Right atrium auricular region (tissue), 2 donors: ENCODE data around the gene HCFC1. TPM values are rescaled to one million over a fixed set of nuclear protein-coding genes. Genes with fewer than 3 reads are reported as not detected.

Experiments
- DNase-seq: peaks from one replicate; pipeline ENCODE4 v3.0.0-alpha.2; 2019; ENCODE audit warnings: low spot score
- H3K27ac ChIP-seq, 2 donors: fragments of 200-600 bp; sonication (generic); 1 replicate in 1 of 2; 2 replicates in 1 of 2; pipeline ENCODE4 v1.5.1; 2016 to 2019
- H3K27me3 ChIP-seq, 2 donors: fragments of 200-600 bp; sonication (generic); one replicate each; pipeline versions ENCODE4 v1.5.1 to v1.6.0; 2017 to 2019
- H3K36me3 ChIP-seq: fragments of 200-600 bp; sonication (generic); one replicate; pipeline ENCODE4 v1.5.1; 2016
- H3K4me1 ChIP-seq, 2 donors: fragments of 200-600 bp; sonication (generic); one replicate each; pipeline versions ENCODE4 v1.5.1 to v1.6.0; 2017 to 2019
- H3K4me3 ChIP-seq, 2 donors: fragments of 200-600 bp; sonication (generic); 1 replicate in 1 of 2; 2 replicates in 1 of 2; pipeline ENCODE4 v1.5.1; 2017 to 2019; ENCODE audit warnings: mild to moderate bottlenecking in 1 of 2, moderate library complexity in 1 of 2
- H3K9me3 ChIP-seq, 2 donors: fragments of 200-600 bp; sonication (generic); one replicate each; pipeline ENCODE4 v1.5.1; 2019
- CTCF ChIP-seq, 2 donors: fragments of 200-600 bp; sonication (generic); IDR thresholded peaks; one replicate each; pipeline ENCODE4 v1.5.1; 2019; ENCODE audit warnings: antibody characterized with exemption in 2 of 2
- total RNA-seq, 2 donors: library from RNA; depleted of rRNA; stranded (reverse); fragments of >200 nt; gene quantifications; one replicate each; pipeline ENCODE4 v1.1.0, GENCODE V29; 2016

HCFC1 gene
- total RNA-seq, 2 donors from 2014 or later, result 40.8 to 54.7 TPM

- H3K36me3 ChIP-seq, result peaks cover 5% of the 10 kb centered on the region
- DNase-seq, result no peak
- H3K4me3 ChIP-seq, result peak overlapping the region in 1 of 2 donors; percentile 68
- H3K9me3 ChIP-seq, result no peaks in the 10 kb centered on the region
- H3K27me3 ChIP-seq, result no peaks in the 10 kb centered on the region
- no peak for TF ChIP-seq CTCF (IDR thresholded peaks at IDR 0.05)
- peak overlapping the region; percentile 97 to 99 for H3K27ac ChIP-seq
- H3K4me1 ChIP-seq, result peaks cover 0 to 63% of the 10 kb centered on the region in 2 donors
Measured at GRCh38 chrX:153968754-153969124, 2.9 kb downstream of the HCFC1 start.

GRCh38 chrX:153968255-153968654 is 3.4 kb downstream of the HCFC1 start:
- TF ChIP-seq CTCF (IDR thresholded peaks at IDR 0.05), result no peak
- no peak for DNase-seq
- Histone ChIP-seq H3K9me3 (no peaks in the 10 kb centered on the region), H3K36me3 (peaks cover 10% of the 10 kb centered on the region), H3K27ac (peak overlapping the region; percentile 23 to 99), H3K4me1 (peaks cover 0 to 58% of the 10 kb centered on the region in 2 donors), H3K27me3 (no peaks in the 10 kb centered on the region), H3K4me3 (no peak overlapping the region)

GRCh38 chrX:153967536-153968224 is 3.9 kb downstream of the HCFC1 start:
- H3K4me1 ChIP-seq, result peaks cover 0 to 55% of the 10 kb centered on the region in 2 donors
- DNase-seq, result no peak

GRCh38 chrX:153966841-153967535 is 4.6 kb downstream of the HCFC1 start:
- H3K4me3 ChIP-seq, result no peak overlapping the region
- H3K9me3 ChIP-seq, result no peaks in the 10 kb centered on the region
- TF ChIP-seq CTCF (IDR thresholded peaks at IDR 0.05), result no peak
- H3K4me1 ChIP-seq, result peaks cover 0 to 55% of the 10 kb centered on the region in 2 donors
- no peak for DNase-seq
- H3K27me3 ChIP-seq, result no peaks in the 10 kb centered on the region
- peak overlapping the region; percentile 17 to 31 for H3K27ac ChIP-seq
- H3K36me3 ChIP-seq, result peaks cover 22% of the 10 kb centered on the region

More at GRCh38 chrX:153967536-153968224, 3.9 kb downstream of the HCFC1 start:
- no peak for TF ChIP-seq CTCF (IDR thresholded peaks at IDR 0.05)
- Histone ChIP-seq H3K9me3 (no peaks in the 10 kb centered on the region), H3K27ac (peak overlapping the region; percentile 23 to 99), H3K36me3 (peaks cover 15% of the 10 kb centered on the region), H3K4me3 (no peak overlapping the region), H3K27me3 (no peaks in the 10 kb centered on the region)

GRCh38 chrX:153966283-153966688 is 5.3 kb downstream of the HCFC1 start:
- H3K27ac ChIP-seq, result peak overlapping the region; percentile 17 to 31

More at GRCh38 chrX:153966283-153966688, 5.3 kb downstream of the HCFC1 start:
- H3K9me3 ChIP-seq, result no peaks in the 10 kb centered on the region
- no peak overlapping the region for H3K4me3 ChIP-seq
- peaks cover 0 to 55% of the 10 kb centered on the region in 2 donors for H3K4me1 ChIP-seq
- no peak for DNase-seq
- no peaks in the 10 kb centered on the region for H3K27me3 ChIP-seq
- TF ChIP-seq CTCF (IDR thresholded peaks at IDR 0.05), result no peak
- H3K36me3 ChIP-seq, result peaks cover 29% of the 10 kb centered on the region
